GM18507 (cell line): Measurements from ENCODE around the gene WNT5B.
"Not testable (repeated sequence)": the region's sequence is repeated elsewhere in the genome, so short reads cannot be mapped to it uniquely, and the experiment has no call there.

Experiments used
- DNase-seq: peaks from one replicate; pipeline ENCODE4 v3.0.0; 2011; ENCODE audit warnings: low read depth; ENCODE audit not compliant: insufficient read length; ENCODE audit errors: extremely low spot score
- FAIRE-seq: peaks from 2 replicates; lab custom pipeline; 2011; peaks lifted over from hg19 to GRCh38; lab: Jason Lieb, UNC

WNT5B gene

DNA sequence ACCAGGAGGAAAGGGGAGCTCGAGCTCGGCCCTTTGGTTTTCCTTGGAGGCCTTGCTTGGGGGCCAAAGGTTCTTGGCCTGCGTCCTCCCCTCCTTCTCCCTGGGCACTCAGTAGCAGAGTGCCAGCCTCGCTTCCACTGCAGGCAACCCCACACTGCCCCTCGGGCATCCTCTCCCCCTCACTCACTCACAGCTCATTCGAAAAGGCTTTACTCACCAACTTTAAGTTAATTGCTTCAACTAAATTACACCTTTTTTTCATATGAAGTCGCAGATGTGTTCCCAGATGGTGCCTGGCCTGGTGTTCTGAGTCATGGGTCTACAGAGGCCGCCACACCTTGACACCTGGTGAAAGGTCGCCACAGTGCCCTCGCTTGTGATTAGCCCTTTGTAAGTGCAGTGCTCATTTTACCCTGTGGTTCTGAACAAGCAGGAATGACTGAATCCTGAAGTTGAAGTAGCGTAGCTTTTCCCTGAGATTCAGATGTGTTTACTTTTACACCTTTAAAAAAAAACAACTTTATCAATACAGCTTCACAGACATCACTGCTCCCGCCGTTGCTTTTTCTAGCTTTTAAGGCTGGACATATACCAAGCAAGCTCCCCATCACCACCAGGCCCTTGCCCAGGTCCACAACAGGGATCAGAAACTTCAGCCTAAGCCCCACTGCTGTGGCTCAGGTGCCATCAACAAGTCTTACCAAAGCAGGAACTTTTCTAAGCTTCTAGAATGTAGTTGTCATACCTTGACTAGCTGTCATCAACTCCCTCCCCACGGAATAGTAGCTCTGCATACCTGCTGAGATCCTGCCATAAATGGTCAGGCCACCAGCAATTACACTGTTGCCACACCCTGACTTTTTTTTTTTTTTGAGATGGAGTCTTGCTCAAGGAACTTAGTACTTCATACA, 41.6 kb downstream of the WNT5B start:
- FAIRE-seq (no peak), DNase-seq (no peak)

DNA sequence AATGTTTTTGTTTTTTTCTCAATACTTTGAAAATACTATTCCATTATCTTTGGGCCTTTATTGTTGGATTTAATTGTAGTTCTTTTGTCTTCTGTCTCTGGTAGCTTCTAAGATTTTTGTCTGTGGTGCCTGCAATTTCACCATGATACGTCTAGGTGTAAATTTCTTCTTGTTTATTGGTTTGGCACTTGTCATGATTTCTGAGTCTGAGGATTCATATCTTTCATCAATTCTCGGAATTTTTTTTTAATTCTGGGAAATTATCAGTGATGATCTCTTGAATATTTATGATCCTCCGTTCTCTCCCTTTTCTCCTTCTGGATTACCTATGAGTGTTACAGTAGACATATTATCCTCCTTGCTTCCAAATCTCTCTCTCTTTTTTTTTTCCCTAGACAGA, 47.0 kb downstream of the WNT5B start:
- FAIRE-seq (no peak), DNase-seq (no peak)

DNA sequence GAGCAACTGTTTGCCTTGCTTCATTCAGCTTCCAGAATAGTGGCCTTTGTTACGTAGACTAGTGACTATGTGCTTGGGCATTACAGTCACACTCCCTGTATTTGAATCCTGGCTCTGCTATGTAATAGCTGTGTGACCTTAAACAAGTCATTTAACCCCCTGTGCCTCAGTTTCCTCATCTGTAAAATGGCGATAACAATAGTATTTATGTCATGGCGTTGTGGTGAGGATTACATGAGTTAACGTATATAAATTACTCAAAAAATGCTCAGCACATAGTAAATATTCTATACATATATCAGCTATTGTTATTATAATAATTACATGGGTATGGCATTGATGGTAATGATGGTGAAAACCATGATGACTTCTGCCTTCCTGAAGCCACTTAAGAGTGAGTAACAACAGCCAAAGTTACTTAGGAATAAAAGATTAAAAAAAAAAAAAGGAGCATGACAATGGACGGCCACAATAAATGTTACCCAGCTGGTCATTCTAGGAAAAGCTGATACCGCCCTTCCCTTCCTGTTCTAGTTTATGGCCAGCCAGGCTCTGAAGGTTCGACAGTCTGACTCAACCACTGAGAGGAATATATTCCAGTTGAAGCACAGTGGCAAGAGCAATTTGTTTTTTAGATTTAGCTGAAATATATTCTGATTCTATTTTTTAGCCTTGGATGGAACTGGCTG, 51.9 kb downstream of the WNT5B start:
- no peak for FAIRE-seq
- DNase-seq, result no peak

DNA sequence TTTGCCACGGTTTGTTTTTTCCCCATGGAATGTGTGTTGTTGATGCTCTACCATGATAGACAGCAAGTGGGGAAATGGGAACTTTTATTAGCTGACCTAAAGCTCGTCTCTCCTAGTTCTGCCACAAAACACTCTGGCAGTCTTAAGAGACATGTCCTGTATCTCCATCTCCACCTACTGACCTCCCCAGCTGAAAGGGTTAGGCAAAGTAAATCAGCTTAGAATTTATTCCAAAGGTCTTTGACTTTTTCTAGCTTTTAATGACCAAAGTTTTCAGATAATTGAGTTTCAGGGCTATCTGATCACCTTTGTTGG, 52.4 kb downstream of the WNT5B start:
- FAIRE-seq (no peak), DNase-seq (no peak)

DNA sequence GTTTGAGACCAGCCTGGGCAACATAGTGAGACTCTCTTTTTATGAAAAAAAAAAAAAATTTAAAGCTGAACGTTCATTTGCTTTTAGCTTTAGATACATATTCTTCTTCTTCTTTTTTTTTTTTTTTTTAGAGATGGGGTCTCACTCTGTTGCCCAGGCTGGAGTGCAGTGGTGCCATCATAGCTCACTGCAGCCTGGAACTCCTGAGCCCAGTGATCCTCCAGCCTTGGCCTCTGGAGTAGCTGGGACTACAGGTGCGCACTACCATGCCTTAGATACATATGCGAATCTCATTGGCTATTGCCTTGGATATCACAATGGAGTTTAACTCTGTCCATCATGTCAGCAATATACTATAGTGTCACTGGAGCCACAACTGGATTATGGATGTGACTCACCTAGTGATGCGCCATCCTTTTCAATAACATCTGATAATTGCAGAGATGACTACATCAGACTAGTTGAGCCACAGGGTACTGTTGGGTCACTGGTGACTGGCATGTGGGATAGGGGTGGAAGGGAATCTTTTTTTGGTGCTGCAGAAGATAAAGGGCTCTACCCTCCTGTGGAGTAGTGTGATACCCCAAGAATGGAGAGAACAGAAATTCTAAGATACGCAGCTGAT, 59.2 kb downstream of the WNT5B start:
- DNase-seq (no peak), FAIRE-seq (no peak)

DNA sequence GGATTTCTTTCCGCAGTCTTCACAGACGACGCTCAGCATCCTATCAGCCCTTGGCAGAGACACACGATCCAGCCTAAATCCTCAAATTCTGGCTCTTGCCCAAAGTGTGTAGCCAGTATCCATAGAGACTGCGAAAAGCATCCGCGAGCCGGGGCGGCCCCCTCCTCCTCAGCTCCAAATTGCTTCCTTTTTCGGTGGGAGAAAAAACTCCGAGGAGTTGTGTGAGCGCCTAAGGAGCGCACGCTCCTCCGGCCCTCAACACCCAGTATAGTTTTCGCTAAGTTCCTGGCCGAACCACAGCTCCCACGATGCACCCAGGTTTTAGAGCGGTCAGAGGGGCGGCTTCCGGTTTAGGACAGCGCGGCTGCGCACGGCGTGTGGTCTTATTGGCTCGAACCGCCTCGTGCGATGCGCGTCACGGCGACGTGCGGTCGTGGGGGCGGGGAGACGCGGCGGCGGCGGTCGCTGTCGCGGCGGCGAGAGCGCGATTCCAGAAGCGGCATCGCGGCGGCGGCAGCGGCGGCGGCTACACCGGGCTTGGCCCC, 61.6 kb downstream of the WNT5B start, which contains the start of gene ADIPOR2:
Gene ADIPOR2 (plus strand): TSS at position 493 of the 545 bp plus-strand sequence. CDS start 63,274 bp downstream, outside the sequence.
- peak; percentile 98 for FAIRE-seq
- peak; percentile 94 for DNase-seq

DNA sequence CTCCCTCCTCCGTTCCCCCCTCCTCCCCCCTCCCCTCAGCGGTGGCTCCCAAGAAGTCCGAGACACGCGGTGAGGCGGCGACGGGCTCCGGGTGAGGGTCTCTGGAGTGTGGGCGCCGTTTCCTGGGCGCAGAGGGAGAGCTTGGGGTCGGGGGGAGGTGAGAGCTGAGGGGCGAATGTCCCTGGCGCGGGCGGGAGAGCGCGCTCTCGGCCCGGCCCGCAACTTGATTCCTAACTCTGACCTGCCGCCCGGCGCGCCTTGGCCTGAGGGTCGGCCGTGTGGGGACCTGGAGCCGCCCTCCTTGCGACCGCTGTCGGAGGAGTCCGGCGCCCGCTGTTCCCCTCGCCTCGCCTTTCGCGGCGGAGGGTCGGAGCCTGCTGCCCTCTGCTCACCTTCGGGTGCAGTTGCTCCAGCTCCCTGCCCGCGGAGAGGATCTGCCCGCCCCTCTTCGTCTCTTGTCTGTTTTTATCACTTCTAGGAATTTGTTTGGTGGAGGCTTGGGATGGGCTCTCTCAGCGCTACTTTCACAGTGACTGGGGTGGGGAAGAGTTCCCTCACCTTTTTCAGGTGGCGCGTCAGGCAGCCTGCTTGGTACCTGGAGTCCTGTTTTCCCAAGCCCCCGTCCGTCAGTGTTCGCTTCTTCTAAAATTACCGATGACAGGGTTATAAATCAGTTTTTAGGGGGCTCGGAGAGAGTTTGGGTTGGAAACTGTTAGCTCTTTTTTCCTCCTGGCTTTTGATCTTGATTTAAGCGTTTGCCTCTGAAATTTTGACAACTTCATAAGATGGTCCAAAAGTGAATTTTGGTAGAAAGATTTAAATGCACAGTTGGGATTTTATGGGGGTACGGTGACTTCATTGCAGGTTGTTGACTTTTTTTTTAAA, 62.3 kb downstream of the WNT5B start:
- FAIRE-seq, result no peak
- DNase-seq, result peak; percentile 17

DNA sequence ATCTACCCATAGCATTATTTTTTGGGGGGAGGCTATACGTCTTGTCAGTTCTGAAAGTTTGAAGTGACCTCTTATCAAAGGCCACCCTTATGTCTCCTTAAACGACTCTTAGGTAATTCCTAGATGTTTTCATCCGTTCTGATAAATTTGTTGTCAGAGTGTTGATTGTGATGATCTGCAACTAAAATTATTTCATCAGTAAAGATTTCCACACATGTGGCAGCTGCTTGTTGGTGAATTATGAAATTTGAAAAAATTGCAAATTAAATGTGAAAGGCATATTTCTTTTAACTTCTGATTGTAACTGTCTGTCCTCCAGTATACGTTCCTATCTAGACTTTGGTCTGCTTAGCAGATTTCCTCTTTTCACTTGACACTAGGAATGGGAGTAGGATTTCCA, 63.2 kb downstream of the WNT5B start:
- FAIRE-seq (peak; percentile 38), DNase-seq (no peak)

DNA sequence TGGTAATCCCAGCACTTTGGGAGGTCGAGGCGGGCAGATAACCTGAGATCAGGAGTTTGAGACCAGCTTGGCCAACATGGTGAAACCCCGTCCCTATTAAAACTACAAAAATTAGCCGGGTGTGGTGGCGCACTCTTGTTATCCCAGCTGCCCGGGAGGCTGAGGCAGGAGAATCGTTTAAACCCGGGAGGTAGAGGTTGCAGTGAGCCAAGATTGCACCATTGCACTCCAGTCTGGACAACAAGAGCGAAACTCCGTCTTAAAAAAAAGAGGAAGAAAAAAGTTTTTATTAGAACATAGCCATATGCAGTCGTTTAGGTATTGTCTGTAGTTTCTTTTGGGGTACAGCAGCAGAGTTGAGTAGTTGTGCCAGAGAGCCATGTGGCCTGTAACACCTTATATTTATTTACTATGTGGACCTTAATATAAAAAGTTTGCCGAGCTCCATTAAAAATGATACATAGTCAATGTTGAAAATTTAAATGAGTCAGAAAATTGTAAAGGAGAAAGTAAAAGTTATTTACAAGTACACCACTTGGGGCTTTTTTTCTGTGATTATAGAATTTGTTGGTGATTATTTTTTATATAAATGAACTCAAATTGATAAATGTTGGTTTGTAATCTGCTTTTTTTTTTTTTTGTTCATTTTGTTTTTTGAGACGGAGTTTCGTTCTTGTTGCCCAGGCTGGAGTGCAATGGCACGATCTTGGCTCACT, 64.0 kb downstream of the WNT5B start:
- FAIRE-seq, result peak; percentile 51
- DNase-seq, result no peak

DNA sequence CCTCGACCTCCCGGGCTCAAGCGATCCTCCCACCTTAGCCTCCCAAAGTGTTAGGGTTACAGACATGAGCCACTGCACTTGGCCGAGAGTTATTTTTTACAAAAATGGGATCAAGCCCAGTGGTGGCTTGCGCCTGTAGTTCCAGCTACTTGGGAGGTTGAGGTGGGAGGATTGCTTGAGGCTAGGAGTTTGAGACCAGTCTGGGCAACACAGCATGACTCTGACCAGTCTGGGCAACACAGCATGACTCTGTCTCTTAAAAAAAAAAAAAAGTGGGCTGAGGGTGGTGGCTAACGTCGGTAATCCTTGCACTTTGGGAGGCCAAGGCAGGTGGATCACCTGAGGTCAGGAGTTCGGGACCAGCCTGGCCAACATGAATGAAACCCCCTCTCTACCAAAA, 66.1 kb downstream of the WNT5B start:
- DNase-seq, FAIRE-seq: not testable (repeated sequence)

DNA sequence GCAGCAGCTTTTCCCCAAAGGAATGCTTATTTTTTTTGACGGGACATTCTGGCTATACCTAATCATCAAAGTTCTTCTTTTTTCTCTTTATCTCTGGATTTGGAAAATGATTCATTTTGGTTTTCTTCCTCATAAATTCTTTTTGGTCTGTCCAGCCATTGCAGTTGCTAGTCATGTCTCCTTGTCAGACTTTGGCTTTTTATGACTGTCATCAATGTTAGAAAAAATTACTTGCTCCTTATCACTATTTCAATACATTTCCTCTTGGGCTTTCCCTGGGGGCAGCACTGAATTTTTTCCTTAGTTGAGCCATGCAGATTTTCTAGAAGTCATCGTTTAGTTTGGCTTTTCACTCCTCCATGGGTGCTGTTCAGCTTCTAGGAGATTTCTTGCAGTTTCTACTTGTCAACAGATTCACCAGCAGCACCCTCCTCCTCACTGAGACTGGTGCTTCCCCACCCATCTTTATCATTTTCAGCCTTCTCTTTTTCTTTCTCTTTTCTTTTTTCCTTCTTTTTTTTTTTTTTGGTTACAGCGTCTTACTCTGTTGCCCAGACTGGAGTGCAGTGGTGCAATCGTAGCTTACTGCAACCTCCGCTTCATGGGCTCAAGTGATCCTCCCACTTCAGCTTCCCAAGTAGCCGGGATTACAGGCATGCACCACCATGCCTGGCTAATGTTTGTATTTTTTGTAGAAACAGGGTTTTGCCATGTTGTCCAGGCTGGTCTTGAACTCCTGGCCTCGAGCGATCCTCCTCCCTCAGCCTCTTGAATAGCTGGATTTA, 67.0 kb downstream of the WNT5B start:
- FAIRE-seq (no peak), DNase-seq (no peak)

DNA sequence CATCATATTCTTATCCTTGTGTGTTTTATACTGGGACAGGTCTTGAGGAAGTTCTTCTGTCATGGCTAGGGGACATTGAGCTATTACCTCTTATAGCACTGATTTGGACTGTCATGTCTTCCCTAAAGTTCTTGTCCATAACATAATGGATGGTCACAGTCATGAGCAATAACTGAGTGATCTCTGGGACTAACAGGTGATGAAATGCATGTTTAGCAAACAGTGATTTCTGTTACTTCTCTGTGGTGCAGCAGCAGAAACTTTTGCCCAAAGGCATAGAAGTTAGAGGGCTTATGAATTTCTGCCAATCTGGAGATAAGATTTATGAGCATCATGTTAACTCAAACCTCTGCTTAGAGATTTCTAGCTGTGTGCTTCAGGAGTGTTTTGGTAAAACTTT, 67.8 kb downstream of the WNT5B start:
- FAIRE-seq, result no peak
- DNase-seq, result no peak
